HG03025 (cell line): ENCODE measurements around the gene AGTR2.
"Not testable (repeated sequence)": the region's sequence is repeated elsewhere in the genome, so short reads cannot be mapped to it uniquely, and the experiment has no call there.

Experiments
- ATAC-seq: cut with Tn5 transposase; IDR thresholded peaks from one replicate; pipeline ENCODE4 v1.9.1; 2021; ENCODE audit warnings: mild to moderate bottlenecking, moderate library complexity; ENCODE audit not compliant: unreplicated experiment, low FRiP score

The AGTR2 gene

GRCh38 chrX:116170511-116170910 is at the start of gene AGTR2:
TSS of gene AGTR2 (plus strand) at chrX:116170744. CDS start at chrX:116172281, 1,537 bp downstream.
- no peak for ATAC-seq

GRCh38 chrX:116135277-116135676 is 35.3 kb upstream of the AGTR2 start:
- ATAC-seq: no peak

- not testable (repeated sequence) for ATAC-seq
Observed at GRCh38 chrX:116141270-116141669, 29.3 kb upstream of the AGTR2 start.

GRCh38 chrX:116142976-116143375 is 27.6 kb upstream of the AGTR2 start:
- no peak for ATAC-seq

GRCh38 chrX:116172976-116173375 is 2.4 kb downstream of the AGTR2 start:
- no peak for ATAC-seq

GRCh38 chrX:116181300-116181699 is 10.8 kb downstream of the AGTR2 start:
- no peak for ATAC-seq

GRCh38 chrX:116185163-116185562 is 14.6 kb downstream of the AGTR2 start:
- no peak for ATAC-seq

- no peak for ATAC-seq
Observed at GRCh38 chrX:116194649-116195048, 24.1 kb downstream of the AGTR2 start.

- ATAC-seq: no peak
Observed at GRCh38 chrX:116198235-116198634, 27.7 kb downstream of the AGTR2 start.

- no peak for ATAC-seq
Observed at GRCh38 chrX:116198810-116199209, 28.3 kb downstream of the AGTR2 start.

GRCh38 chrX:116204932-116205331 is 34.4 kb downstream of the AGTR2 start:
- no peak for ATAC-seq

- no peak for ATAC-seq
Observed at GRCh38 chrX:116213262-116213661, 42.7 kb downstream of the AGTR2 start.

GRCh38 chrX:116217080-116217479 is 46.5 kb downstream of the AGTR2 start:
- ATAC-seq: not testable (repeated sequence)
